Stimulated activated CD4-positive, alpha-beta T cell treated with anti-CD3 and anti-CD28 coated beads, Interleukin-4, amount 100 ng/mL, for 48 hours (primary cell): ENCODE measurements around the gene ARHGEF37.

Source experiments
- DNase-seq, 2 donors: peaks; one replicate each; pipeline ENCODE4 v3.0.0-alpha.2; 2020; ENCODE audit warnings: low read depth in 2 of 2

Gene ARHGEF37

DNA sequence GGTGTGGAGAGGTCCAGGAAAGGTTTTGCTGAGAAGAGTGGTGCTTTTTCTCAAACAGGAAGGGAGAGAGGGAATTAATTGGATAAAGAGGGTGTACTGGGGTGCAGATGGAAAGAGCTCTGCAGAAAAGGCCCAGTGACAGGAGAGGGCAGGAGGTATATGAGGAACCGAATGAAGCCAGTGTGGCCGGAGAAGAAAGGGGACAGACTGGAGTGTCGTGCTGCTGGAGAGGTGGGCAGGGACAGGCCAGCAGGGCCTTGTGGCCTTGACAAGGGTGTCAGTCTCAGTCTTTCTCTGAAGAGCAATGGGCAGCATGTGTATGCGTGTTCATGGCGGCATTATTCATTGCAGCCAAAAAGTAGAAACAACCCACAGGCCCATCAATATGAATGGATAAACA, 48.1 kb downstream of the ARHGEF37 start:
- no peak for DNase-seq

DNA sequence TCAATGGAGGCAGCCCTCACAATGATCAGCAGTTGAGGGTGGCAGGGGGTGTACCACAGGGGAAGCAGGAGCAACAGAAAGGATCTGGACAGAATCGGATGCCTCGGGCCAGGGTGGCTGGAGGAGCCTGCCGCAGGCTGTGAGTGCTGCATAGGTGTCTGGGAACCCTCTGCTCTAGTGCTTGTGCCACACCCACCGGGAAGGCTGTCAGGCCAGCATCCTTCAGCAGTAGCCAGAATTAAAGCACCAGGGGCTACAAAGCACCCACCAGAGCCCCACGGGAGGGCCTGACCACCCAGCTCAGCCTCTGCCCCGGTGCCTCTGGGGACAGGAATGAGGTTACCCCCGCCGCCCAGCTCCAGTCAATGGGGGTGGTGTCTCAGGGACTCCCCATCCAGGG, 49.0 kb downstream of the ARHGEF37 start:
- no peak for DNase-seq

- DNase-seq, result no peak
These were observed 50.2 kb downstream of the ARHGEF37 start for GRCh38 chr5:149631506-149631905.

DNA sequence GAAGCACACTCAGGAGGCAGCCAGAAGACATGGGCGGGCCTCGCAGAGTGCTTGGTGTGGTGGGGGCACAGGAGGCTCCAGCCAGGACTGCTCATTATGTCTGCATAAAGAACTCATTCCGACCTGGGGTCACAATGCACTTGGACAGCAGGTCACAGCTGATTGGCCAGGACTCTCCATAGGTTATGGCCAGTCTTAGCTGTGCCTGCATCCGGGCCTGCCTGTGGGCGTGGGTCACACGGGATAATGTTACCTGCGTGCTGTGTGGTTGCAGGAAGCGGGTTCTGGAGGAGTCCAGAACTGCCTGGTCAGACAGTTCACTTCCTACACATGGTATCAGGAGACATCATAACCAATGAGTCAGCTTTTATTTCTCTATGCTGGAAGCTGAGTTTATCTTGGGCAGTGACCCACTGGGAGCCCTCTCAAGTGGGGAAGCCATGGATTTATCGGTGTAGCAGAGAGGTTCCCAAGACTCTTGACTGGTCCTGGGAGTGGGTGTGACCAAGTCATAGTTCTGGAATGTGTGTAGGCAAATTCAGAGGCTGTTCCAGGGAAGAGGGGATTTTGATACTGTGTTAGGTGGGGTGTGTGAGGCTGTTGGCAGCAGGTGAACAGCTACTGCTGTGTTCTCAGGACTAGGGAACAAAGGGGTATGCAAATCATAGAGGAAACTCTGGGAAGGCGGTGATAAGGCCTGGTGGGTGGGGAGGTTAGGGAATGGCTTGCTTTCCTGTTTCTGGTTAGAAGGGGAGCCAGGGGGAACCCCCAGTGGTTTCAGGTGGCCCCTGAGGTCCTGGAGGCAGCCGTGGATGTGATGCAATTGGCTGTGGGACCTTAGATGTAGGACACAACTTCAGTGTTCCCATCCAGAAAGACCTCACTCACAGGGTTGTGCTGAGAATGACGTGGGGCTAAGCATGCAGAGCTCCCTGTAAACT, 51.3 kb downstream of the ARHGEF37 start:
- DNase-seq, result no peak

- no peak for DNase-seq
These were observed 52.4 kb downstream of the ARHGEF37 start for GRCh38 chr5:149633476-149634350.

DNA sequence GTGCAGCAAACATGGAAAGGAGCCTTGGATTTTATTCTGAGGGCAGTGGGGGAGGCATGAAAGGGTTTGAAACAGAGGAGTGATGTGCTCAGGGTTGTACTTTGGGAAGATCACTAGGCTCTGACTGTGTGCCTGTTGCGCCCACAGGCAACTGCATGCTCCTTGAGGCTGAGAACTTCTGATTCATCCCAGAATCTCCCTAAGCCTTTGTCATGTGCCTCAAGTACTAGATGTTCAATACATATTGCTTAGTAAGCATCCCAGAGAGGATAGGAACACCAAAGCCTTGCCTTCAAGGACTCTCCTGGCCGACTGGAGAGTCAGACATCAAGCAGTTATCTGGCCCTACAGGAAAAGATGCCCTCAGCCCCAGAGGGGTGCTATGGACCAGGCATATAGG, 54.1 kb downstream of the ARHGEF37 start:
- DNase-seq, result no peak

GRCh38 chr5:149636191-149636860, 55.0 kb downstream of the ARHGEF37 start:
- DNase-seq, result no peak

DNA sequence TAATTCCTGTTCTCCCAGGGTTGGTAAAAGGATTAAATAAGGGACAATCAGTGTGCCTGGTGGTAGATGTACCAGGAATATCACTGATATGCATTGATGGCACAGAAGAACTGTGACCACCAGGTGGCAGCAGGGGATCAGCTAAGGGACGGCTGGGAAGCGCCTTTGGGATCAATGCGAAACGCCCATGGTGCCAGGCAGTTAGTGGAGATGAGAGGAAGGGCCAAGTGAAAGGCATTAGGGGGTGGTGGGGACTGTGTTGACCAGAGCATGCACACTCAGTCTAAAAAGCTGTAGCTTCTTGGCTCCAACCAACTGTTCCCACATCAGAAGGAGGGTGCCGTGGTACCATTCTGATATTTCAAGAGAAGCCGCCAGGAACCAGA, 55.6 kb downstream of the ARHGEF37 start:
- no peak for DNase-seq

GRCh38 chr5:149638136-149638535, 56.8 kb downstream of the ARHGEF37 start:
- DNase-seq, result no peak

DNA sequence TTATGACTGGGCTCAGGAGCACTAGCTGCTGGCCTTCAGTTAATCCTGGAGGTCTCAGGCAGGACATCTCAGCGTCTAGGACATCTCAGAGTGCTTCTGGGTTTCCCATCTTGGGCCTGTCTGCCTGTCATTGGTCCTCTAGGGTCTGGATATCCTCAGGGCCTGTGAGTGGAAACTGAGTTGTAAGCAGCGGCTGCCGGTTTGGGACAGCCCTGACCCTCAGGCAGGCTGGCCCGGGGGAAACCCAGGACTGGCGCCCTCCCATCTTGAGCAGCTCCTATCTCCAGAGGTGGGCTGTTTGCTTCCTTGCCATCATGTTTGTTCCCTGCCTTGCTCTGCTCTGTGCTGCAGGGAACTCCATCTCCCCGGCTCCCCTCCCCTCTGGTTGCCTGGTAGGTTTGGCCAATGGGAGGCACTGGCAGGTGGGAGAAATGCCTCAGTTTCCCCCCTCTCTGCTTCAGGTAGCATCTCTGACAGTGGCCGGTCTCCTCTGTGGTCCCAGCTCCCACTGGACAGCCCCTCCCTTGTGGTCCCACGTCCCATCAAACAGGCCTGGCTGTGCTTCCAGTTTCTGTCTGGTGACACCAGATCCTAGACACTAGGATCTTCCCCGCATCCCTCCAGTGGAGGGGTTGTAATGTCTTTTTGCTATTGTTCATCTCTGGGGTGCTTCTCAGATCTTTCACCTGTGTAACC, 57.4 kb downstream of the ARHGEF37 start:
- DNase-seq, result no peak

- DNase-seq, result no peak
These were observed 58.4 kb downstream of the ARHGEF37 start for GRCh38 chr5:149639737-149640136.

DNA sequence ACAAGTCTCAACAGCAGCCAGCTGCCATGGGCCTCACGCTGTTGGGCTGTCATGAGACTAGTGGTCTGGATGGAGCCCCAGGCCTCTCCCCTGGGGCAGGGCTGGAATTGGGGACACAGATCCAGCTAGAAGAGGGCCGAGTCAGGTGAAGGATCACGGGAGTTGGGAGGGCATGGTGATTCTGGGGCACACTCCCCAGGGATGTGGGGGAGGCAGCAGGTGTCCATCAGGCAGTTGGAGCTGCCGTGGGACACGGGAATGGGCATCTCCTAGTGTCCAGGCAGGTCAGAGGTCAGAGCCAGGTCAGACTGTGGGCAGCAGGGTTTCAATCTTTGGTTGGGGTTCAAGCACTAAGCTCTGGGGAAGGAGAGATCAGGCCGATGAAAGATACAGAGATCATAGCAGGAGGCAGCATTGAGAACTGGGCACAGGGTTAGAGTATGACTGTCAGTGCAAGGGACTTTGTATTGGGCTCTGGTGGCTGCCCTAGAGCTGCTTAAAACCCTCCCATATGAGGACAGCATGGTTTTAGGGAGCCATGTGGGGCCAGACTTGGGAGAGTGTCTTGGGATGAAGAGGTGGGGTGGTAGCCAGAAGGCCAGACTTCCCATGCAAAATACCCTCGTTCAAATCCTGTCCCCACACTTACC, 59.2 kb downstream of the ARHGEF37 start:
- DNase-seq, result no peak

GRCh38 chr5:149641000-149641576, 59.8 kb downstream of the ARHGEF37 start:
- DNase-seq, result no peak

GRCh38 chr5:149641600-149641999, 60.3 kb downstream of the ARHGEF37 start:
- DNase-seq, result no peak

- no peak for DNase-seq
These were observed 62.5 kb downstream of the ARHGEF37 start for GRCh38 chr5:149643781-149644180.

DNA sequence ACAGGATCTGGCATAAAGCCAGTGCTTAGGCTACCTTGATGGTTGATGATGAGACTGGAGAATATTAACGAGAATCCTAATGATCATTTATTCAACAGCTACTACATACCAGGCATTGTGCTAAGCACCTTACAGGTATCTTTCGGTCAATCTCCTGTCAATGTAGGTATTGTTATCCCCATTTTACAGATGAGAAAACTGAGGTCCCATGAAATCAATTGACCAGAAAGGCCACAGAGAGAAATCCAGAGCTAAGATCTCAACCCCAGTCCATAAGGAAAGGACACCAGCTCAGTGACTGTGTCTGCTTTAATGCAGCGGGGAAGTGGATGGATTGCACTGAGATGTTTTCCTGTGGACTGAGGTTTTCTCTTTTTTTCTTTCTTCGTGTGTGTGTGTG, 63.3 kb downstream of the ARHGEF37 start:
- DNase-seq, result no peak

DNA sequence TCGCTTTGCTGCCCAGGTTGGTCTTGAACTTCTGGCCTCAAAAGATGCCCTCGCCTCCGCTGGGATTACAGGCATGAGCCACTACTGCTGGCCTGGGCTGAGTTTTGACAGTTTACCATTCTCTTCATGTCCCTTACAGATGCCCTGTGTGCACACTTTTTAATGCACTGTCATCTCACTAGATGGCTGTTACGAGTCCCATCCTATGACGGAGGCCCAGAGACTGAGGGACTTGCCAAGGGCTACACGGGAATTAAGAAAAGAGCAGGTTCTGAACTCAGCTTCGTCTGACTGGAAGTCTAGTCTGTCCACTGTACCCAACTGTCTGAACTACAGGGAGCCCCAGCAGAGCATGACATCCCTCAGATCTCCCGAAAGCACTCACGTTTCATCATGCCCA, 63.9 kb downstream of the ARHGEF37 start:
- no peak for DNase-seq

- no peak for DNase-seq
These were observed 64.4 kb downstream of the ARHGEF37 start for GRCh38 chr5:149645725-149646124.

- DNase-seq, result peak in 1 of 2 donors; percentile 16
These were observed 65.3 kb downstream of the ARHGEF37 start for GRCh38 chr5:149646564-149646963.

DNA sequence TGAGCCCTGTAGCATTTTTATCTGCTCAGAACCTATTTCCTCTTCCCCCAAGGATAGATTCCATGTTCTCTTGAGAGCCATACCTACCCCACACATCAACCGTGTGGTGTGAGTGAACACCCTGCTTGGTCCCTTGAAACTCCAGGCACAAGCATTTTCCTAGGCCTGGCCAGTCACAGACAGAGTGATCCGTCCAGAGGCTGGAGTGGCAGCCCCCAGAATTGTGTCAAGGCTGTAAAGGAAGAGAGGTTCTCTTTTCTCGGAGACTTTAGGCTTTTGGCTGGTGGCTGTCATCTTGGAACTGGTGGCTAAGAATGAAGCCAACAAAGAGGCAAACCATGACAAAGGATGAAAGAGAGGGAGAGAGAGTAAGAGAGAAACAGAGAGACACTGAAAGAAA, 66.0 kb downstream of the ARHGEF37 start:
- DNase-seq, result no peak
